HepG2 (cell line): ENCODE measurements around the gene TTC38. TPM values are rescaled to one million over a fixed set of nuclear protein-coding genes. Genes with fewer than 3 reads are reported as not detected.

Experiments used
- BHLHE40 ChIP-seq: IDR thresholded peaks from 2 replicates; pipeline ENCODE4 v1.6.1; 2011; ENCODE audit warnings: low read length, improper control_type of control experiment
- MAZ ChIP-seq, 2 experiments: sonication (generic) in 1 of 2; formaldehyde crosslinking in 1 of 2; IDR thresholded peaks; 2 replicates each; pipeline versions ENCODE4 v1.5.0 to v1.6.1; 2012 to 2020; ENCODE audit warnings: low read depth in 2 of 2, mild to moderate bottlenecking in 2 of 2, borderline replicate concordance in 1 of 2, improper control_type of control experiment in 1 of 2, low read length in 1 of 2, missing genetic modification reagents in 1 of 2, moderate library complexity in 1 of 2
- MYC ChIP-seq: sonication (generic); formaldehyde crosslinking; IDR thresholded peaks from 2 replicates; pipeline ENCODE4 v1.9.0; 2021; ENCODE audit warnings: missing genetic modification reagents, borderline replicate concordance
- RBAK ChIP-seq: sonication (generic); formaldehyde crosslinking; IDR thresholded peaks from 2 replicates; pipeline ENCODE4 v1.5.1; 2020; ENCODE audit warnings: mild to moderate bottlenecking, missing genetic modification reagents
- SP140L ChIP-seq: sonication (generic); formaldehyde crosslinking; IDR thresholded peaks from 2 replicates; pipeline ENCODE4 v1.4.0; 2020; ENCODE audit warnings: missing genetic modification reagents, borderline replicate concordance
- TOPORS ChIP-seq: sonication (generic); formaldehyde crosslinking; IDR thresholded peaks from 2 replicates; pipeline ENCODE4 v1.8.0; 2023; ENCODE audit warnings: mild to moderate bottlenecking, missing genetic modification reagents
- ZBTB7A ChIP-seq: sonication (generic); formaldehyde crosslinking; IDR thresholded peaks from 2 replicates; pipeline ENCODE4 v1.8.0; 2022; ENCODE audit warnings: mild to moderate bottlenecking, missing genetic modification reagents
- ZNF234 ChIP-seq: sonication (generic); formaldehyde crosslinking; conservative IDR thresholded peaks from 2 replicates; pipeline ENCODE4 v1.5.1; 2020; ENCODE audit warnings: mild to moderate bottlenecking, missing genetic modification reagents
- ZNF446 ChIP-seq: sonication (generic); formaldehyde crosslinking; IDR thresholded peaks from 2 replicates; pipeline ENCODE4 v1.5.0; 2020; ENCODE audit warnings: mild to moderate bottlenecking, missing genetic modification reagents
- ZNF562 ChIP-seq: sonication (generic); formaldehyde crosslinking; IDR thresholded peaks from 2 replicates; pipeline ENCODE4 v1.8.0; 2022; ENCODE audit warnings: missing genetic modification reagents, borderline replicate concordance
- ZNF629 ChIP-seq: sonication (generic); formaldehyde crosslinking; conservative IDR thresholded peaks from 2 replicates; pipeline ENCODE4 v1.5.0; 2020; ENCODE audit warnings: missing genetic modification reagents
- ZNF674 ChIP-seq: sonication (generic); formaldehyde crosslinking; IDR thresholded peaks from 2 replicates; pipeline ENCODE4 v1.5.0; 2020; ENCODE audit warnings: low read depth, mild to moderate bottlenecking, missing genetic modification reagents
- polyA plus RNA-seq, 8 experiments: library from polyadenylated mRNA; depleted of rRNA in 3 of 8; stranded (reverse) in 7 of 8; unstranded in 1 of 8; fragments of >200 nt; fragmentation: Illumina TruSeq in 4 of 8; extraction: Trizol in 4 of 8; gene quantifications; 2 replicates each; pipeline versions ENCODE4 v1.2.1 to v1.2.3, GENCODE V29; 2011 to 2016; ENCODE audit warnings: low read depth in 4 of 8, missing spikeins in 1 of 8, mixed read lengths in 1 of 8; ENCODE audit not compliant: insufficient read depth in 1 of 8
- total RNA-seq, 5 experiments: library from RNA; depleted of rRNA; stranded (reverse); fragments of >200 nt; fragmentation: Illumina TruSeq; extraction: Trizol; gene quantifications; 2 replicates each; pipeline ENCODE4 v1.2.3, GENCODE V29; 2016; ENCODE audit warnings: low read depth in 1 of 5
- TF ChIP-seq, protein P1 (sequence below): sonication (generic); formaldehyde crosslinking; IDR thresholded peaks from 2 replicates; pipeline ENCODE4 v1.5.0; 2020; ENCODE audit warnings: missing genetic modification reagents
- TF ChIP-seq, protein P2 (sequence below): sonication (generic); formaldehyde crosslinking; IDR thresholded peaks from 2 replicates; pipeline ENCODE4 v1.5.1; 2020; ENCODE audit warnings: missing genetic modification reagents, mild to moderate bottlenecking, borderline replicate concordance
- TF ChIP-seq, protein P3 (sequence below): sonication (generic); formaldehyde crosslinking; conservative IDR thresholded peaks from 2 replicates; pipeline ENCODE4 v1.4.0; 2020; ENCODE audit warnings: mild to moderate bottlenecking, missing genetic modification reagents, moderate library complexity

The TTC38 gene
- total and polyA plus RNA-seq, 2 of the 13 experiments (the other 11 are each of a cell fraction or from before 2014, with no cell fraction given) = 101 to 105 TPM

DNA sequence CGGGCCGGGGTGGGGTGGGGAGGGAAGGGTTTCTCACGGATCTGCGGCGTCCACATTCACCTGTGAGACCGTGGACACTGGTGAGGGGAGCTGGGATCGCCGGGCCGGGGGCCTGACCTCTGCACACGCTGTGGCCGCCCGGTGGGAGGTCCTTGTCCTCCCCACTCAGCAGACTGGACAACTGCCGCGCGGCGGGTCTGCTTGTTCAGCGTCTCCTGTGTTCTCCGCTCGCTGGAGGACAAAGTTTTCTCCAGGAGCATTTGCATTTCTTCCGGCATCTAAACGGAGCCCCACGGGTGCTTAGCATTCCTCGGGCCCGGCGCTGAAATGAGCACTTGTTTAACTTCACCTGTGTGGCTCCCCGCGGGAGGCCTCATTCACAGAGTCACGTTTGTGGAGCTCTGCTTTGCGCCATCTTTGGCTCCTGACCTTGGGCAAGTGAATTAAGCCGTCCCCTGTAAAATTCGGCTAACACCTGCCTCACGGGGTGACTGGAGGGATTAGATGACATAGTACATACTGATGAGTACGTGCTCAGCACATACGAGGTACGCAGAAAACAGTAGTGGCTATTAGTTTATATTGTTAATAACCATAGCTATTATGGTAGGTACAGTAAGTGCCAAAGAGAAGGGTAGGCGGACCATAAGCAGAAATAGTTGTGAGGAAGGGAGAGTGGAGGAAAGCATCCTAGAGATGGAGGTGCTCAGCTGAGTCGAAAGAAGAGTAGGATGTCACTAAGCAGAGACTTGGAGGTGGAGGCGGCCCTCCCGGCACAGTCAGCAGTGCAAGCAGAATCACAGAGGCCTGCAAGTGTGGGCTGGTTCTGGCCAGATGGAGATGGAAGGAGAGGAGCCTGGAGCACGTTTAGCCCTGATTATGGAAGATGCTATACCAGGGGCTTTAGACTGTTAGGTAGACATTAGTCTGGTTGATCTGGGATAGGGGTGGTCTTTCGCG lies 68.6 kb downstream of the TTC38 start (continued):
- 0 out of 2 replicates have a peak, but pooled peaks have one; percentile 50 for TF ChIP-seq TOPORS
- TF ChIP-seq SP140L (CRISPR knock-in tag) = no peak
- no peak for TF ChIP-seq MAZ (IDR thresholded peaks at IDR 0.05; ENCODE audit: borderline replicate concordance, low read depth, low read length)
- TF ChIP-seq MAZ (CRISPR knock-in tag; IDR thresholded peaks at IDR 0.05; ENCODE audit: low read depth) = no peak
- no peak for TF ChIP-seq ZNF629 (CRISPR knock-in tag)
- peak; percentile 65; the same call in 1 of the 2 replicates for TF ChIP-seq RBAK (CRISPR knock-in tag)
- TF ChIP-seq, protein P1, sequence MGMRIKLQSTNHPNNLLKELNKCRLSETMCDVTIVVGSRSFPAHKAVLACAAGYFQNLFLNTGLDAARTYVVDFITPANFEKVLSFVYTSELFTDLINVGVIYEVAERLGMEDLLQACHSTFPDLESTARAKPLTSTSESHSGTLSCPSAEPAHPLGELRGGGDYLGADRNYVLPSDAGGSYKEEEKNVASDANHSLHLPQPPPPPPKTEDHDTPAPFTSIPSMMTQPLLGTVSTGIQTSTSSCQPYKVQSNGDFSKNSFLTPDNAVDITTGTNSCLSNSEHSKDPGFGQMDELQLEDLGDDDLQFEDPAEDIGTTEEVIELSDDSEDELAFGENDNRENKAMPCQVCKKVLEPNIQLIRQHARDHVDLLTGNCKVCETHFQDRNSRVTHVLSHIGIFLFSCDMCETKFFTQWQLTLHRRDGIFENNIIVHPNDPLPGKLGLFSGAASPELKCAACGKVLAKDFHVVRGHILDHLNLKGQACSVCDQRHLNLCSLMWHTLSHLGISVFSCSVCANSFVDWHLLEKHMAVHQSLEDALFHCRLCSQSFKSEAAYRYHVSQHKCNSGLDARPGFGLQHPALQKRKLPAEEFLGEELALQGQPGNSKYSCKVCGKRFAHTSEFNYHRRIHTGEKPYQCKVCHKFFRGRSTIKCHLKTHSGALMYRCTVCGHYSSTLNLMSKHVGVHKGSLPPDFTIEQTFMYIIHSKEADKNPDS = 0 out of 2 replicates have a peak, but pooled peaks have one; percentile 39
- no peak for TF ChIP-seq ZBTB7A (CRISPR knock-in tag)
- no peak for TF ChIP-seq ZNF446
- TF ChIP-seq ZNF562 = no peak
- TF ChIP-seq, protein P2, sequence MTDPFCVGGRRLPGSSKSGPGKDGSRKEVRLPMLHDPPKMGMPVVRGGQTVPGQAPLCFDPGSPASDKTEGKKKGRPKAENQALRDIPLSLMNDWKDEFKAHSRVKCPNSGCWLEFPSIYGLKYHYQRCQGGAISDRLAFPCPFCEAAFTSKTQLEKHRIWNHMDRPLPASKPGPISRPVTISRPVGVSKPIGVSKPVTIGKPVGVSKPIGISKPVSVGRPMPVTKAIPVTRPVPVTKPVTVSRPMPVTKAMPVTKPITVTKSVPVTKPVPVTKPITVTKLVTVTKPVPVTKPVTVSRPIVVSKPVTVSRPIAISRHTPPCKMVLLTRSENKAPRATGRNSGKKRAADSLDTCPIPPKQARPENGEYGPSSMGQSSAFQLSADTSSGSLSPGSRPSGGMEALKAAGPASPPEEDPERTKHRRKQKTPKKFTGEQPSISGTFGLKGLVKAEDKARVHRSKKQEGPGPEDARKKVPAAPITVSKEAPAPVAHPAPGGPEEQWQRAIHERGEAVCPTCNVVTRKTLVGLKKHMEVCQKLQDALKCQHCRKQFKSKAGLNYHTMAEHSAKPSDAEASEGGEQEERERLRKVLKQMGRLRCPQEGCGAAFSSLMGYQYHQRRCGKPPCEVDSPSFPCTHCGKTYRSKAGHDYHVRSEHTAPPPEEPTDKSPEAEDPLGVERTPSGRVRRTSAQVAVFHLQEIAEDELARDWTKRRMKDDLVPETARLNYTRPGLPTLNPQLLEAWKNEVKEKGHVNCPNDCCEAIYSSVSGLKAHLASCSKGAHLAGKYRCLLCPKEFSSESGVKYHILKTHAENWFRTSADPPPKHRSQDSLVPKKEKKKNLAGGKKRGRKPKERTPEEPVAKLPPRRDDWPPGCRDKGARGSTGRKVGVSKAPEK (CRISPR knock-in tag) = peak; percentile 2; the same call in 1 of the 2 replicates
- peak; percentile 60; the same call in 1 of the 2 replicates for TF ChIP-seq BHLHE40
- TF ChIP-seq MYC (CRISPR knock-in tag) = no peak
- TF ChIP-seq ZNF234 = no peak
- TF ChIP-seq, protein P3, sequence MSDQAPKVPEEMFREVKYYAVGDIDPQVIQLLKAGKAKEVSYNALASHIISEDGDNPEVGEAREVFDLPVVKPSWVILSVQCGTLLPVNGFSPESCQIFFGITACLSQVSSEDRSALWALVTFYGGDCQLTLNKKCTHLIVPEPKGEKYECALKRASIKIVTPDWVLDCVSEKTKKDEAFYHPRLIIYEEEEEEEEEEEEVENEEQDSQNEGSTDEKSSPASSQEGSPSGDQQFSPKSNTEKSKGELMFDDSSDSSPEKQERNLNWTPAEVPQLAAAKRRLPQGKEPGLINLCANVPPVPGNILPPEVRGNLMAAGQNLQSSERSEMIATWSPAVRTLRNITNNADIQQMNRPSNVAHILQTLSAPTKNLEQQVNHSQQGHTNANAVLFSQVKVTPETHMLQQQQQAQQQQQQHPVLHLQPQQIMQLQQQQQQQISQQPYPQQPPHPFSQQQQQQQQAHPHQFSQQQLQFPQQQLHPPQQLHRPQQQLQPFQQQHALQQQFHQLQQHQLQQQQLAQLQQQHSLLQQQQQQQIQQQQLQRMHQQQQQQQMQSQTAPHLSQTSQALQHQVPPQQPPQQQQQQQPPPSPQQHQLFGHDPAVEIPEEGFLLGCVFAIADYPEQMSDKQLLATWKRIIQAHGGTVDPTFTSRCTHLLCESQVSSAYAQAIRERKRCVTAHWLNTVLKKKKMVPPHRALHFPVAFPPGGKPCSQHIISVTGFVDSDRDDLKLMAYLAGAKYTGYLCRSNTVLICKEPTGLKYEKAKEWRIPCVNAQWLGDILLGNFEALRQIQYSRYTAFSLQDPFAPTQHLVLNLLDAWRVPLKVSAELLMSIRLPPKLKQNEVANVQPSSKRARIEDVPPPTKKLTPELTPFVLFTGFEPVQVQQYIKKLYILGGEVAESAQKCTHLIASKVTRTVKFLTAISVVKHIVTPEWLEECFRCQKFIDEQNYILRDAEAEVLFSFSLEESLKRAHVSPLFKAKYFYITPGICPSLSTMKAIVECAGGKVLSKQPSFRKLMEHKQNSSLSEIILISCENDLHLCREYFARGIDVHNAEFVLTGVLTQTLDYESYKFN (CRISPR knock-in tag) = no peak
- no peak for TF ChIP-seq ZNF674 (CRISPR knock-in tag)
